ENCODE measurements around the gene EVX1.

DNA sequence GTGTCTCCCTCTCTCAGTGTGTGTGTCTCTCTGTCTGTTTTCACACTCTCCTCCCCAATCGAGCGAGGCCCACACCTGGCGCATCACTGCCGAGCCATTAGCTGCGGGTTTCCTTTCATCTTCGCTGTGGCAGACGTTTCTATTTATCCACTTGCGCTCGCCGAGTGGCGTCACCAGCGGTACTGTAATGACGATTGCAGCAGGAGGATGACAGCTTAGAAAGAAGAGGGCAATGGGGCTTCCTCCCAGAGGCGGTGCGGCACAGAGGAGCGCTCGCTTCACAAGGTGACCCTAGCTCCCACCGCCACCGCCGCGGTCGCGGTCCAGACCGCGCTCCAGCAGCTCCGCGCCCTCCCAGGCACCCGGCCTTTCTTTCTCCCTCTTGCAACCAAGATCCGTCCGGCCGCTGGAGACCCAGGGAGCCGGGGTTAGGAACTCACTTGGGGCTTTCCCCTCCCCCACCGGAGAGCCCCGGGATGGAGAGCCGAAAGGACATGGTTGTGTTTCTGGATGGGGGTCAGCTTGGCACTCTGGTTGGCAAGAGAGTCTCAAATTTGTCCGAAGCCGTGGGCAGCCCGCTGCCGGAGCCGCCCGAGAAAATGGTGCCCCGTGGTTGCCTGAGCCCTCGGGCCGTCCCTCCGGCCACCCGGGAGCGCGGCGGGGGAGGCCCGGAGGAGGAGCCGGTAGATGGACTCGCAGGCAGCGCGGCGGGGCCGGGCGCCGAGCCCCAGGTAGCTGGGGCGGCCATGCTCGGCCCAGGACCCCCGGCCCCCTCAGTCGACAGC, at the start of gene EVX1:
- TF ChIP-seq CTCF (IDR thresholded peaks at IDR 0.05) (no peak), POLR2A (IDR thresholded peaks at IDR 0.05) (no peak)
